Mucosa of gallbladder (tissue), 1 donor: Measurements from ENCODE around the gene SUGCT. TPM values are rescaled to one million over a fixed set of nuclear protein-coding genes. Genes with fewer than 3 reads are reported as not detected.
"Not testable (repeated sequence)": the region's sequence is repeated elsewhere in the genome, so short reads cannot be mapped to it uniquely, and the experiment has no call there.

ENCODE experiments used
- DNase-seq: peaks from one replicate; pipeline ENCODE4 v3.0.0-alpha.2; 2020; ENCODE audit warnings: low spot score
- total RNA-seq: library from RNA; stranded (reverse); gene quantifications from one replicate; pipeline ENCODE4 v1.2.1, GENCODE V29; 2021
- donor health status: DM: no; HTN: no; CAD: no.

SUGCT gene
- total RNA-seq, 1 donor from 2014 or later = 7.6 TPM

- DNase-seq = no peak
Observed at GRCh38 chr7:40402661-40403060, 267.9 kb downstream of the SUGCT start.

- no peak for DNase-seq
Observed at GRCh38 chr7:40403703-40404476, 269.1 kb downstream of the SUGCT start.

GRCh38 chr7:40405991-40406390, 271.2 kb downstream of the SUGCT start:
- DNase-seq = no peak

GRCh38 chr7:40412323-40412722, 277.5 kb downstream of the SUGCT start:
- no peak for DNase-seq

GRCh38 chr7:40414704-40415103, 279.9 kb downstream of the SUGCT start:
- not testable (repeated sequence) for DNase-seq

GRCh38 chr7:40418448-40418847, 283.6 kb downstream of the SUGCT start:
- no peak for DNase-seq

- no peak for DNase-seq
Observed at GRCh38 chr7:40418983-40419382, 284.2 kb downstream of the SUGCT start.

- DNase-seq = no peak
Observed at GRCh38 chr7:40419806-40420205, 285.0 kb downstream of the SUGCT start.

GRCh38 chr7:40421433-40421832, 286.6 kb downstream of the SUGCT start:
- no peak for DNase-seq

GRCh38 chr7:40425696-40426095, 290.9 kb downstream of the SUGCT start:
- DNase-seq = no peak

- no peak for DNase-seq
Observed at GRCh38 chr7:40428421-40428820, 293.6 kb downstream of the SUGCT start.

- no peak for DNase-seq
Observed at GRCh38 chr7:40429826-40430225, 295.0 kb downstream of the SUGCT start.

- no peak for DNase-seq
Observed at GRCh38 chr7:40432046-40432445, 297.2 kb downstream of the SUGCT start.

GRCh38 chr7:40436710-40437109, 301.9 kb downstream of the SUGCT start:
- no peak for DNase-seq

- DNase-seq = no peak
Observed at GRCh38 chr7:40437498-40437897, 302.7 kb downstream of the SUGCT start.

- no peak for DNase-seq
Observed at GRCh38 chr7:40437936-40438634, 303.3 kb downstream of the SUGCT start.

GRCh38 chr7:40439686-40440085, 304.9 kb downstream of the SUGCT start:
- no peak for DNase-seq

- no peak for DNase-seq
Observed at GRCh38 chr7:40447345-40447744, 312.5 kb downstream of the SUGCT start.

- DNase-seq = no peak
Observed at GRCh38 chr7:40455485-40455884, 320.7 kb downstream of the SUGCT start.

- DNase-seq = no peak
Observed at GRCh38 chr7:40457776-40458480, 323.1 kb downstream of the SUGCT start.

- no peak for DNase-seq
Observed at GRCh38 chr7:40463446-40463845, 328.6 kb downstream of the SUGCT start.
